ENCODE results near the gene MVB12B.

GRCh38 chr9:126377176-126377509, 50.5 kb downstream of the MVB12B start:
- TF ChIP-seq SMAD4 (CRISPR knock-in tag; IDR thresholded peaks at IDR 0.05) (no peak), SP1 (CRISPR knock-in tag; conservative IDR thresholded peaks at IDR 0.05) (no peak), ZBTB21 (CRISPR knock-in tag; IDR thresholded peaks at IDR 0.05; ENCODE audit: borderline replicate concordance) (no peak), IRF2 (CRISPR knock-in tag; IDR thresholded peaks at IDR 0.05; ENCODE audit: borderline replicate concordance, low read depth) (no peak), STAT6 (CRISPR knock-in tag; conservative IDR thresholded peaks at IDR 0.05; ENCODE audit: low read depth) (no peak), CREM (CRISPR knock-in tag; IDR thresholded peaks at IDR 0.05) (no peak), NFE2L1 (CRISPR knock-in tag; IDR thresholded peaks at IDR 0.05) (no peak)
- TF ChIP-seq, protein P1, sequence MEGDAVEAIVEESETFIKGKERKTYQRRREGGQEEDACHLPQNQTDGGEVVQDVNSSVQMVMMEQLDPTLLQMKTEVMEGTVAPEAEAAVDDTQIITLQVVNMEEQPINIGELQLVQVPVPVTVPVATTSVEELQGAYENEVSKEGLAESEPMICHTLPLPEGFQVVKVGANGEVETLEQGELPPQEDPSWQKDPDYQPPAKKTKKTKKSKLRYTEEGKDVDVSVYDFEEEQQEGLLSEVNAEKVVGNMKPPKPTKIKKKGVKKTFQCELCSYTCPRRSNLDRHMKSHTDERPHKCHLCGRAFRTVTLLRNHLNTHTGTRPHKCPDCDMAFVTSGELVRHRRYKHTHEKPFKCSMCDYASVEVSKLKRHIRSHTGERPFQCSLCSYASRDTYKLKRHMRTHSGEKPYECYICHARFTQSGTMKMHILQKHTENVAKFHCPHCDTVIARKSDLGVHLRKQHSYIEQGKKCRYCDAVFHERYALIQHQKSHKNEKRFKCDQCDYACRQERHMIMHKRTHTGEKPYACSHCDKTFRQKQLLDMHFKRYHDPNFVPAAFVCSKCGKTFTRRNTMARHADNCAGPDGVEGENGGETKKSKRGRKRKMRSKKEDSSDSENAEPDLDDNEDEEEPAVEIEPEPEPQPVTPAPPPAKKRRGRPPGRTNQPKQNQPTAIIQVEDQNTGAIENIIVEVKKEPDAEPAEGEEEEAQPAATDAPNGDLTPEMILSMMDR (IDR thresholded peaks at IDR 0.05): no peak
- TF ChIP-seq, protein P2, sequence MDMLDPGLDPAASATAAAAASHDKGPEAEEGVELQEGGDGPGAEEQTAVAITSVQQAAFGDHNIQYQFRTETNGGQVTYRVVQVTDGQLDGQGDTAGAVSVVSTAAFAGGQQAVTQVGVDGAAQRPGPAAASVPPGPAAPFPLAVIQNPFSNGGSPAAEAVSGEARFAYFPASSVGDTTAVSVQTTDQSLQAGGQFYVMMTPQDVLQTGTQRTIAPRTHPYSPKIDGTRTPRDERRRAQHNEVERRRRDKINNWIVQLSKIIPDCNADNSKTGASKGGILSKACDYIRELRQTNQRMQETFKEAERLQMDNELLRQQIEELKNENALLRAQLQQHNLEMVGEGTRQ (CRISPR knock-in tag; IDR thresholded peaks at IDR 0.05): no peak
- TF ChIP-seq, protein P3, sequence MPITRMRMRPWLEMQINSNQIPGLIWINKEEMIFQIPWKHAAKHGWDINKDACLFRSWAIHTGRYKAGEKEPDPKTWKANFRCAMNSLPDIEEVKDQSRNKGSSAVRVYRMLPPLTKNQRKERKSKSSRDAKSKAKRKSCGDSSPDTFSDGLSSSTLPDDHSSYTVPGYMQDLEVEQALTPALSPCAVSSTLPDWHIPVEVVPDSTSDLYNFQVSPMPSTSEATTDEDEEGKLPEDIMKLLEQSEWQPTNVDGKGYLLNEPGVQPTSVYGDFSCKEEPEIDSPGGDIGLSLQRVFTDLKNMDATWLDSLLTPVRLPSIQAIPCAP (CRISPR knock-in tag; IDR thresholded peaks at IDR 0.05): no peak

Data from WTC11 (cell line).